Inflammatory macrophage treated with lipopolysaccharide for 1 hour (primary cell): Measurements from ENCODE around the gene HRH2.

Experiments used
- DNase-seq, 2 donors: peaks; one replicate each; pipeline ENCODE4 v3.0.0-alpha.2; 2020 to 2022

HRH2 gene

GRCh38 chr5:175693741-175694140, 35.9 kb downstream of the HRH2 start:
- DNase-seq, result no peak

GRCh38 chr5:175694371-175695160, 36.7 kb downstream of the HRH2 start:
- DNase-seq, result no peak

- DNase-seq, result no peak
Observed at GRCh38 chr5:175695161-175696126, 37.6 kb downstream of the HRH2 start.

- peak; percentile 86 to 95 for DNase-seq
Observed at GRCh38 chr5:175696139-175696854, 38.4 kb downstream of the HRH2 start.

- no peak for DNase-seq
Observed at GRCh38 chr5:175696855-175697198, 39.0 kb downstream of the HRH2 start.

- no peak for DNase-seq
Observed at GRCh38 chr5:175697846-175698245, 40.0 kb downstream of the HRH2 start.

GRCh38 chr5:175698401-175699115, 40.7 kb downstream of the HRH2 start:
- no peak for DNase-seq

GRCh38 chr5:175700991-175701390, 43.1 kb downstream of the HRH2 start:
- DNase-seq, result peak in 1 of 2 donors; percentile 50

GRCh38 chr5:175701797-175702196, 43.9 kb downstream of the HRH2 start:
- DNase-seq, result no peak

GRCh38 chr5:175706499-175706898, 48.6 kb downstream of the HRH2 start:
- no peak for DNase-seq

GRCh38 chr5:175707751-175708375, 50.0 kb downstream of the HRH2 start:
- no peak for DNase-seq

GRCh38 chr5:175709276-175709781, 51.5 kb downstream of the HRH2 start:
- DNase-seq, result no peak

- DNase-seq, result no peak
Observed at GRCh38 chr5:175710326-175710725, 52.5 kb downstream of the HRH2 start.

- no peak for DNase-seq
Observed at GRCh38 chr5:175711031-175711430, 53.2 kb downstream of the HRH2 start.

GRCh38 chr5:175711472-175712312, 53.8 kb downstream of the HRH2 start:
- no peak for DNase-seq

GRCh38 chr5:175712313-175712680, 54.4 kb downstream of the HRH2 start:
- DNase-seq, result no peak

GRCh38 chr5:175712681-175713085, 54.8 kb downstream of the HRH2 start:
- DNase-seq, result no peak

GRCh38 chr5:175713930-175714329, 56.1 kb downstream of the HRH2 start:
- no peak for DNase-seq

GRCh38 chr5:175714479-175715085, 56.7 kb downstream of the HRH2 start:
- no peak for DNase-seq
